GM21381 (cell line): ENCODE results near the gene RPS6KB1.
"Not testable (repeated sequence)": the region's sequence is repeated elsewhere in the genome, so short reads cannot be mapped to it uniquely, and the experiment has no call there.

Experiments
- ATAC-seq: cut with Tn5 transposase; IDR thresholded peaks from one replicate; pipeline ENCODE4 v1.9.1; 2021; ENCODE audit warnings: mild to moderate bottlenecking, moderate library complexity; ENCODE audit not compliant: unreplicated experiment

RPS6KB1 gene

DNA sequence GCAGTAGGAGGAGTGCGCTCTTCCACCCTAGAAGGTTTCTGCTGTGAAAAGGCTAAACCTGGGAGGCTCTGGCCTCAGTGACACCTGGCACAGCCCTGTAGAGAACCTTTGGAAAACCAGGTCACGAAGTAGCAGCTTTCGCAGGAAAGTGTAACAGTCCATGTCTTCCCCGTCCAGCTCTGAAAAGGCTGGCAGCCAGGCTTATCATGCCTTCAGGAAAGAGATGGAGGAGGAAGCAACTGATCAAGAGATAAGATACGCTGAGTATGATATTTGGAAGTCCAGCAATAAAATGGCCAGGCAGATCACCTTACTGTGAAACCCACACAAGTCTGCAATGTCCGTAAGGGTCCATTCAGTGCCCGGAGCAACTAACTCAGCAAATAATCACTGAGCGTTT lies 22.4 kb upstream of the RPS6KB1 start:
- ATAC-seq: no peak

- no peak for ATAC-seq
Measured at GRCh38 chr17:59872351-59872750, 20.6 kb upstream of the RPS6KB1 start.

DNA sequence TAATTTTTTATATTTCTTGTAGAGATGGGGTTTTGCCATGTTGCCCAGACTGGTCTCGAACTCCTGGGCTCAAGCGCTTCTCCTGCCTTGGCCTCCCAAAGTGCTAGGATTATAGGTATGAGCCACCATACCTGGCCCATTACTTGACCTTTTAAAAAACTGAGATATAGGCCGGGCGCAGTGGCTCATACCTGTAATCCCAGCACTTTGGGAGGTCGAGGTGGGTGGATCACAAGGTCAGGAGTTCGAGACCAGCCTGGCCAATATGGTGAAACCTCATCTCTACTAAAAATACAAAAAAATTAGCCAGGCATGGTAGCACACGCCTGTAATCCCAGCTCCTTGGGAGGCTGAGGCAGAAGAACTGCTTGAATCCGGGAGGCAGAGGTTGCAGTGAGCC lies 19.5 kb upstream of the RPS6KB1 start:
- not testable (repeated sequence) for ATAC-seq

- no peak for ATAC-seq
Measured at GRCh38 chr17:59874376-59874775, 18.5 kb upstream of the RPS6KB1 start.

GRCh38 chr17:59876107-59876506 lies 16.8 kb upstream of the RPS6KB1 start:
- no peak for ATAC-seq

- no peak for ATAC-seq
Measured at GRCh38 chr17:59877965-59878364, 15.0 kb upstream of the RPS6KB1 start.

GRCh38 chr17:59878624-59879023 lies 14.3 kb upstream of the RPS6KB1 start:
- no peak for ATAC-seq

- ATAC-seq: no peak
Measured at GRCh38 chr17:59884861-59885260, 8.1 kb upstream of the RPS6KB1 start.

DNA sequence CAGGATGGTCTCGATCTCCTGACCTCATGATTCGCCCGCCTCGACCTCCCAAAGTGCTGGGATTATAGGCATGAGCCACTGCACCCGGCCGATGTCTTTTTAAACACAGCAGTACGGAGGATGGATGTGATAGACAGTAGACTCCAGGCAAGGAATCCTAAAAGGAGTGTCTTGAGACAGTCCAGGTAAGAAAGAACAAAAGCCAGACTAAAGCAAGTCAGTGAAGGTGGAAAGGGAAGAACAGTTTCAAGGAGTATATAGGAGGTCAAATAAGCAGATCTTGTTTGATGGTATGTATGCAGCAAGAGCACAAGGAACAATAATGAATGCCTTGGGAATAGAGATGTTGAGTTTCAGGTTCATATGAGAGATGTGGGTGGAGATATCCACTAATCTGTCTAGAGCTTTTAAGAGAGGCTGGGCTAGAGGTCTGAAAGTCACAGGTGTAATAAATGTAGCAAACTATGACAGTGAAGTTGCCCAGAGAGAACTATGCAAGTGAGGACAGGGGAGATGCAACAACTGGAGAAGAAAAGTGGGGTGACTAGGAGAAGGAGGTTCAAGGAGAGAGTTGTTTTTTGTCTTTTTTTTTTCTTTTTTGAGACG lies 4.7 kb upstream of the RPS6KB1 start:
- no peak for ATAC-seq

DNA sequence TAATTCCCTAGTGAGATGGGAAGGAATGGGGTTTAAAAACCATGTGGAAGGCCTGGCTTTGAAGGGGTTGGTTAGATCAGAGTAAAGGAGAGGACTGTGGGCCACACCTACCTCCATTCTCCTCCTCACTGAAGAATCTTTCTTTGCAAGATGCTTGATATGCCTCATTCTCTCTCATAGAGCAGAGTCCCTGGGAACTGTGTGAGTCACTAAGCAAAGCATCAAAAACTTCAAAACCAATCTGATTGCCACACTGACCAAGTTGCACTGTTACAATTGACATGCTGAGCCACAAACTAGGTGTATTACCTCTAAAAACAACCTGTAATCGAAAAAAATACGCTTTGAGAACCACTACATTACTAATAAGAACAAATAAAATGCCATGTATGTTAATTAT lies 2.2 kb upstream of the RPS6KB1 start:
- no peak for ATAC-seq

- peak; percentile 57 for ATAC-seq
Measured at GRCh38 chr17:59892251-59892923, 534 bp upstream of the RPS6KB1 start.

DNA sequence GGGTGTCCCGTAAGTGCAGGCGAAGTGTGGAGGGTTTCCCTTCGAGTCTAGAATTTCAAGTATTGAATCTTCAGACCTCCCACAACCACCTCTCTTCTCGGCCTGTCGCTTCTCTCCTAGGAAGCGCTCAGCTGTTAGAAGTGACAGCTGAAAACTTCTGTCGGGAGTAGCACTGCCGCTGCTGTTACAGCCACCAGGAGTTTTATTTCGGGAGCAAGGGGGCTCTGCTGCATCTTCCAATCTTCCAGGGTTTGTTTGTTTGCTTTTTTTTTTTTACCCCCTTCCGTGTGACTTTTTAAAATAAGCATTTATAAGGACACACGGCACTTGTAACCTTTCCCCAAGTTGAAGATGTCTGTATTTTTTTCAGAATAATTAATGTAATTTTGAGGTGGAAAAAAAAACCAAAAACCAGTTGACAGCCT lies 767 bp downstream of the RPS6KB1 start:
- ATAC-seq: no peak

- ATAC-seq: no peak
Measured at GRCh38 chr17:59897090-59897489, 4.2 kb downstream of the RPS6KB1 start.

DNA sequence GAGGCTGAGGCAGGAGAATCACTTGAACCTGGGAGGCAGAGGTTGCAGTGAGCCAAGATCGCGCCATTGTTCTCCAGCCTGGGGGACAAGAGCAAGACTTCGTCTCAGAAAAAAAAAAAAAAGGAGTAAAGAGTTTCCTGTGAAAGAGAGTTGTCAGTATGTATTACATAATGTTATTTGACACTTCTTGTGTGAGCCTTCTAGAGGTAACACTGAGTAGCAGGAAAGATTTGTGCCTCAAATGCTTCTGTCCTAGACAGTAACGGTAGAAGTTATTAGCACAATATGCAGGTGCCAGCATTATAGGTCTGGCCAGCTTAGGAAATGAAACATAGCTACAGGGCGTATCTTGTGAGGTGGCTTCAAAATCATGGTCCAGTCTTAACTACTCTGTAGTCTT lies 6.2 kb downstream of the RPS6KB1 start:
- ATAC-seq: no peak

DNA sequence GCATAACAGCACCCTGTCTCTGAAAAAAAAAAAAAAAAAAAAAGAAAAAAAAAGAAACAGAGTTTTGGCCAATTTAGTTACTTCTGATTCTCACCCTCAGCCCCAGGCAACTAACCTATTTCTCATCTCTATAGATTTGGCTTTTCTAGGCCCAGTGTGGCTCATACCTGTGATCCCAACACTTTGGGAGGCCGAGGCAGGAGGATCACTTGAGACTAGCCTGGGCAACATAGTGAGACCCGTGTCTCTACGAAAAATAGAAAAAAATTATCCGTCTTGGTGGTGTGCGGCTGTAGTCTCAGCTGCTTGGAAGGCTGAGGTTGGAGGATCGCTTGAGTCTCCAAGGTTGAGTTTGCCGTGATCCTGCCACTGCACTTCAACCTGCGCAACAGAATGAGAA lies 8.7 kb downstream of the RPS6KB1 start:
- ATAC-seq: no peak

GRCh38 chr17:59903455-59903854 lies 10.5 kb downstream of the RPS6KB1 start:
- no peak for ATAC-seq

GRCh38 chr17:59907467-59907866 lies 14.5 kb downstream of the RPS6KB1 start:
- ATAC-seq: no peak

DNA sequence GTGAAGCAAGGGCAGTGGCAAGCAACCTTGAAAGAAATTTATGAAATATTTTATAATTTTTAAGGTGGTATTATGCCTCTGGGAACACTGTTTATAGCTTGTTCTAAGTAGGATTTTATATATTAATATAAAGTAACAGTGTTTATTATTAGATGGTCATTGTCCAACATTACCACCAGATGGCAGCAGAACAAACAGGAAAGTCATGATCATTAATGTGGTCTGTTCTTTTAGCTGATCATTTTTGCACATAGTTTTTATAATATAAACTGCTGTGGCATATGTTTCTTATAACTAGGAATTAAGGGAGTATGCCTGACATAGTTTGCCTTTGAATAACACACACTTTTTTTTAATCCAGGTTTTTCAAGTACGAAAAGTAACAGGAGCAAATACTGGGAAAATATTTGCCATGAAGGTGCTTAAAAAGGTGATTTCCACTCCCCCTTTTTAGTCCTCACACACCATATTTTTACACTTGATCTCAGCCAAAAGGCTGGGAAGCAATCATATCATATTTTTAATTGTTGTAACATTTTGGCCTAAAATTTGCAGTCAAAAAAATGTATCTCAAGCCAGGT lies 21.4 kb downstream of the RPS6KB1 start:
- no peak for ATAC-seq

GRCh38 chr17:59916446-59916845 lies 23.5 kb downstream of the RPS6KB1 start:
- ATAC-seq: no peak

GRCh38 chr17:59920637-59921036 lies 27.7 kb downstream of the RPS6KB1 start:
- not testable (repeated sequence) for ATAC-seq

DNA sequence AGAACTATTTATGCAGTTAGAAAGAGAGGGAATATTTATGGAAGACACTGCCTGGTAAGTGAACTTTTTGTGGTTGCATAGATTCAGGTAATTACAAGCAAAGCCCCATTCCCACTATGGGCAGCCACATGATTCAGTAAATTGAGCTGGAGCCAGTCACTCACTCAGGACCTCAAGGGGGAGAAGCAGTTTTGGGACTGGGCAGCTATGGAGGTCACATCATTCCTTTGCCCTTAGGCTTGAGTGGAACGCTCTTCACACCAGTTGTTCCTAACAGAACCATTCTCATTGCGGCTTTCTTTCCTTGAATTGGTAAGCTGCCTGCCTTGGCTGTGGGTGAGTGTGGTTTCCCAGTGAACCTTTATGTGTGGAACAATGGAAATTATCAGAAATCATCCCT lies 37.2 kb downstream of the RPS6KB1 start:
- not testable (repeated sequence) for ATAC-seq

DNA sequence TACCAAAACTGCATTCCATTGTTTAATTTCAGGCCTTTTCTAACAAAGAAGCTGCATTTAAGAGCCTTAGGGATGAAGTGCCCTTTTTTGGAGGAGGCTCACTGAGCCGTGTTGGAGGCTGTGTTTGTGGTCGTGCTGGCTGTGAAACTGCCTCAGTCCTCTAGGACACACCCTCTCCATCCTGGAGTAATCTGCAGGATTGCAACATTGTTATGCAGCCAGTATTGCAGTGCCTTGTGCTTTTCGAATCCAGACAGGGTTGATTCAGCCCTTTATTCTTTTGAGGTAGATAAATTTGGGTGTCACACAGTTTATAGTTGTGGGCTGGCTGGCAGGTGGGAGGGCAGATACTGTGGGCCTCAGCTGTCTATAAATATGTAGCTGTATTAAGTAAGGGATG lies 37.8 kb downstream of the RPS6KB1 start:
- not testable (repeated sequence) for ATAC-seq
